OCI-M2 (cell line): ENCODE measurements around the gene CCDC6.
"Not testable (repeated sequence)": the region's sequence is repeated elsewhere in the genome, so short reads cannot be mapped to it uniquely, and the experiment has no call there.

Experiments used
- DNase-seq: peaks from one replicate; lab custom pipeline; 2025; ENCODE audit not compliant: unreplicated experiment; lab: John Stamatoyannopoulos, UW

The CCDC6 gene

DNA sequence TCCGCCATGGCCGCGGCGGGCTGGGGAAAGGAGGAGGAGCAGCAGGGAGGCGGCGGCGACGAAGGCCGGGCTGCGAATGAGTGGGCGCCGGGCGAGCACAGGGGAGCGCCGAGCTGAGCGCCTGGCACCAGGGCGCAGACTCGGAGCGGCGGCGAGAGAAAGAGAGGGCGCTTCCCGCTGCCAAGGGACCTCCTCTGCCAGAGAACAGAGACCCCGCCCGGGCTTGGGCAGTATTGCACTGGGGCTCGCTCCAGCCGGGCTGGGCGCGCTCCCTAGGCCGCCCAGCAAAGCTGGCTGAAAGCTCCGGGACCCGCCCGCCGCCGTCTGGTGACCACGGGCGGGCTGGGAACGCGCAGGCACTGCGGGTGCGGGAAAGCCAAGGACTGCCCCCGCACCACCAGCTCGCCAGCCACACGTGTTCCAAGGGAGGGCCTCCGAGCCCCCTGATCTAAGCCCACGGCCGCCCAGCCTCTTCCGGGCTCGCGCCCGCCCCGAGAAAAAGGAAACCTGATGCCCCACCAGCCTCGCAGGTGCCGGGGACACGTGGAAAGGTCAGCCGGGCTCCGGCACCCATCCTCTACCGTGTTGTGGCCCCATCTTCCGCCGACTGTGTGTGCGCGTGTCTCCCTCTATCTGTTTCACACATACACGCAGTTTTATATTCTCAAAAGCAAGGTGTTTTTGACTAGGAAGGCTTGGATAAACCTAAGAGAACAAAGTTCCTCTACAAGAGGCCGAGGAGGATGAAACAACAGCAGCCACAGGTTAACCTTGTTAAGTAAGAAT, at the start of gene CCDC6:
TSS of gene CCDC6 (minus strand) at position 140 of the 786 bp plus-strand sequence. CDS start at position 8, 132 bp downstream.
- peak; percentile 12 for DNase-seq

DNA sequence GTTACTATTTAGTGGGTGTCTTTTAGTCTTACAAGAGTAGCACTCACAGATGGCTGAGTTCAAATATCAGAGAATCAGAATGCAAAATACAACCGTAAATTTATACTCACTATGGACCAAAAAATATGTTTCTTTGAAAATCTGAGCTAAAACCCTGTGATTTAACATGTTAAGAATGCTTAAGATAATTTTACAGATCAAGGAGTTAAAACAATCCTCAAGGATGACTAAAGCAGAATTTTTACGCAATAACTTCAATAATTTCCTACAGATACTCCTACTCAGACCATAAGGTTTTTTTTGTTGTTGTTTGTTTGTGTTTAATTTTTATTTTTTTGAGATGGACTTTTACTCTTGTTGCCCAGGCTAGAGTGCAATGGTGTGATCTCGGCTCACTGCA, 47.9 kb upstream of the CCDC6 start:
- DNase-seq = no peak

DNA sequence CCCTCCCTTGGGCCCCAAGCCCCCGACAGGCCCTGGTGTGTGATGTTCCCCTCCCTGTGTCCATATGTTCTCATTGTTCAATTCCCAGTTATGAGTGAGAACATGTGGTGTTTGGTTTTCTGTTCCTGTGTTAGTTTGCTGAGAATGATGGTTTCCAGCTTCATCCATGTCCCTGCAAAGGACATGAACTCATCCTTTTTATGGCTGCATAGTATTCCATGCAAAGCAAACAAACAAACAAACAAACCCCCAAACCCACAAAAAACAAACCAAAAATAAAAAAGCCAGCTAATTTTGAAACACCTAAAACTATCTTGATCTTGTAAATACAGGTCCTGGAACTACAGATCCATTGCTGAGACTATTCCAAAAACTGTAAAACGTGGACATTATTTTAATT, 47.4 kb upstream of the CCDC6 start:
- not testable (repeated sequence) for DNase-seq

DNA sequence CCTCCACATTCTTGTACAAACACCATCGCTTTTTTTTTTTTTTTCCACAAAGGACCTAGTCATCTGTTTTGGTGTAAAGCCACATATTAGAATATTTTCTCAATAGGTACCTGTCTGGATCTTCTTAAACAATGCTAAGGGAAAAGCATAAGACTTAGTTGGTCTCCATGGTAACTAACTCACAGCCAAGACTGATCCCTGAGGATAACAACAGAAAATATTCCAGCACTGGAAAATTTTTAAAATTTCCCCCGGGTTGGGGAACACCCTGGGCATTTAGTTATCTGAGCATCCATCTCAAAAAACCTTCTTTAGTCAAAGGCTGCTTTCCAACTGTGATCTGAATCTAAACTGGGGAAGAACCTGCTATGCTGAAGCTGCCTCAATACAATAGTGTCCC, 43.7 kb upstream of the CCDC6 start:
- DNase-seq = no peak

DNA sequence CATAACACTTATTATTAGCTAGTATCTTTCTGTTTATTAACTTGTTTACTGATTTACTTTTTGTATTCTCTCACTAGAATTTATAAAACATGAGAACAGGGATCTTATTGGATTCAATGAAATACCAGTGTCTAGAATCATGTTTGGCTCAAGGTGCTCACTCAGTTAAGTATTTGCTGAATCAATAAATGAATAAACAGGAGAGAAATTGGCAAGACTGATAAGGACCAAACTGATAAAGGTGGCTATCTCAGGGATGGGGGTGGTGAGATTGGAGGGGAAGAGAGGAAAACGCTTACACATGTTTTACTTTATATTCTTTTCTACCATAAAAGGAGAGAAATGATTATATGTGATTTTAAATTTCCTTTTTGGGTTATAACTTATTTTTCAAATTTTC, 43.3 kb upstream of the CCDC6 start:
- DNase-seq = no peak

DNA sequence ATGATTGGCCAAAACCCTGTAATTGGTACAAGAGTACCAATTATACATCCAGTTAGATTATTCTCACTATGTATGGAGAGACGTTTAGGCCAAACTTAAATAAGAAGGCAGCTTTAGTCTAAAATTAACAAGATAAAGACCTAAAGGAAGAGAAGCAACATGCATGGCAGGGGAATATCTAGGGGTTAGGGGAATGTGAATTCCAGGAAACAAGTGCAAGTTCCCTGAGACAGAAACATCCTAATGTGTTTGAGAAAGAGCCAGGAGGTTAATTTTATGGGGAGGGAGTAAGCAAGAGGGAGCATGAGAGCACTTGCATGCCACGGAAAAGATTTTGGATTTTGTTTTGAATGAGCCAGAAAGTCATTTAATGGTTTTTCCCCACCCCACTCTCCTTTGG, 39.6 kb upstream of the CCDC6 start:
- no peak for DNase-seq

DNA sequence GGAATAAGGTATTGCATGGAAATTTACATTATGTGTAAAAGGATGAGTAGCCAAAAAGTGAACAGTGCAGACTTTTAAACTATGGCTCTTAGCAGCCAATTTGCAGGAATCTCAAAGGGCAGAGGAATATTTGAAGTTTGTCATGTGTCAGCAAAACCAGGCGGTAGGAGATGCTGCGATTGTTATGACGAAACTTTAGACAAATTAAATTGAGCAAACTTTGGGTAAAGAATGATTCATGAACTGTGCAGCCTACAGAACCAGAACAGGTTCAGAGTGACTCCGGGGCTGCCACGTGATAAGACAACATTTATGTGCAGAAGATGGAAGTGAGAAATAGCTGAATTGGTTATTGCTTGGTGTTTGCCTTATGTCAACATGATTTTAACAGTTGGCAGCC, 39.2 kb upstream of the CCDC6 start:
- no peak for DNase-seq

DNA sequence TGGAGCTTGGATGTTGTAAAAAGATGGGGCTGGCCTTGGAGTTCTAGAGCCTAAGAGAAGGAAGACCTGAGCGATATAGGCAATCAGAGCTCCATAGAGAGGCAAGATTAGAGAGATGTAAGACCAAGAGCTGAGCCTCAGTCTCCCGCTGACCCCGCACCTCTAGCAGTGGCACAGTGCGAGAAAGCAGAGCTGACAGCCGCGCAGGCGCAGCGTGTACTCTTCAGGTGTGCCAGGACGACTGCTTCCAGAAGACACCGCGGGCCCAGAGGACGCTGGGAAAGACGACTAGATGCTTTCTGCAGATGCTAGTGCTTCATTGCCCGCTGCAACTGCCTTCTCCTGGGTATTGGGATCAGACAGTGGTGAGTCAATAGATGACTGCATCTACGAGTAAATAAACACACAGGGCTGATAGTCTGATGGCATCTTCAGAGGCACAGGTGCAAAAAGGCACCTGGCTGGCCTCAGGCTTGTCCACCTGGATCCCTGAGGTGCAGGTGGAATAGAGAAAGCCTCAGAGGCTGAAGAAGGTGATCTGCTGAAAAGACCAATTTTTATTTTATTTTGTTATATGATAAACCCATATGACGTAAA, 38.1 kb upstream of the CCDC6 start:
- DNase-seq = no peak

DNA sequence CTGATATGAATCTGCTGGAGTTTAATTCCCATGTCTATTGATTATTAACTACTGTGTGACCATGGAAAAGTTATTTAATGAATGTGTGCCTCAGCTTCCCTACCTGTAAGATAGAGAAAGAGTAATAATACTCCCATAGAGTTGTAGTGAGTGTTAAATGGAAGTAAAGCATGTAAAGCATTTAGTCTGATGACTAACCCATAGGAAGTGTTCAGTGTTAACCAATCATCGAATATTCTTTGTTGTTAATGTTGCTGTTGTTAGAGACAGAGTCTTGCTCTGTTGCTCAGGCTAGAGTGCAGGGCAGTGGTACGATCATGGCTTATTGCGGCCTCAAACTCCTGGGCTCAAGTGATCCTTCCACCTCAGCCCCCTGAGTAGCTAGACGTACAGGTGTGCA, 36.2 kb upstream of the CCDC6 start:
- no peak for DNase-seq

DNA sequence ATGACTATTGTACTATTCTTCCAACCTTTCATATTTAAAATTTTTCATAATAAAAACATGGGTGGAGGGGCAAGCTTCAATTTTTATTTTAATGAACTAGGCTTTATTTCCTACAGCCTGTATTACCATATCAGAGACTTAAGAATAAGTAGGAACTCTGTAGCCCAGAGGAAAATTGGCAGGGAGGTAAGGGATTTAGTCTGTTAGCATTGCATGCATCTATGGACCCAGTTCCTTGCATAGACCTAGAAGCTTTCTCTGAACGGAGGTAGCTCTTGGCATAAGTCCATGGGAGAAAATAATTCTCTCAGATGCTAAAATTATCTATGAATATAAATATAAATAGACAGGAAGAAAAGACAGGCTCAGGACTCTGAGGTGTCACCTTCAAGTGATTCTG, 31.4 kb upstream of the CCDC6 start:
- no peak for DNase-seq

DNA sequence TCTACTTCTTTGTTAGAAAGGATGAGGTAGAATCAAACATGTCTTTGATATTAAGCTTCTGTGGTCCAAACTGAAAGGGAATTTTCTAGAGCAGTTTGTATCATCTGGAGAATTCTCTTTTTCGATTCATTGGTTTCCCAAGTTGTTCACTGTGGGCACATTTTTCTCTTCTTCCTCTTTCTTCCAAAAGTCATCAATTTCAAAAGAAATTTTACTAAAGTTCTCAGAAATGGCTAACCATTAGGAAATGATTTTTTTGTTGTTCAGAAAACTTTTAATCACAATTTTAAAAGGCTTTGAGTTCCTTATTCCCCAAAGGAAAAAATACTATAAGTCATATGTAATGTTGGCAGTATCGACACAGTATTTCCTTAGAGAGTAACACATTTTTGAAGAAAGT, 28.3 kb upstream of the CCDC6 start:
- no peak for DNase-seq

DNA sequence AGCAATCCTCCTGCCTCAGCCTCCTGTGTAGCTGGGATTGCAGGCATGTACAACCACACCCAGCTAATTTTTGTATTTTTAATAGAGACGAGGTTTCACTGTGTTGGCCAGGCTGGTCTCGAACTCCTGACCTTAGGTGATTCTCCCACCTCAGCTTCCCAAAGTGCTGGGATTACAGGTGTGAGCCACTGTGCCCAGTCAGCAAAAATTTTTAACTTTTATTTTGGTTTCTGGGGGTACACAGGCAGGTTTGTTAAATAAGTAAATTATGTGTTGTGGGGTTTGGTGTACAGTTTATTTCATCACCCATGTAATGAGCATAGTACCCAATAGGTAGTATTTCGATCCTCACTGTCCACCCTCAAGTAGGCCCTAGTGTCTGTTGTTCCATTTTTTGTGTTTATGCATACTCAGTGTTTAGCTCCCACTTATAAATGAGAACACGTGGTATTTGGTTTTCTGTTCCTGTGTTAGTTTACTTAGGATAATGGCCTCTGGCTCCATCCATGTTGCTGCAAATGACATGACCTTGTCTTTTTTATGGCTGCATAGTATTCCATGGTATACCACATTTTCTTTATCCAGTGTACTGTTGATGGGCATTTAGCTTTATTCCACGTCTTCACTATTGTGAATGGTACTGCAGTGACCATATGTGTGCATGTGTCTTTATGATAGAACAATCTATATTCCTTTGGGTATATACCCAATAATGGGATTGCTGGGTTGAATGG, 24.6 kb upstream of the CCDC6 start:
- not testable (repeated sequence) for DNase-seq

DNA sequence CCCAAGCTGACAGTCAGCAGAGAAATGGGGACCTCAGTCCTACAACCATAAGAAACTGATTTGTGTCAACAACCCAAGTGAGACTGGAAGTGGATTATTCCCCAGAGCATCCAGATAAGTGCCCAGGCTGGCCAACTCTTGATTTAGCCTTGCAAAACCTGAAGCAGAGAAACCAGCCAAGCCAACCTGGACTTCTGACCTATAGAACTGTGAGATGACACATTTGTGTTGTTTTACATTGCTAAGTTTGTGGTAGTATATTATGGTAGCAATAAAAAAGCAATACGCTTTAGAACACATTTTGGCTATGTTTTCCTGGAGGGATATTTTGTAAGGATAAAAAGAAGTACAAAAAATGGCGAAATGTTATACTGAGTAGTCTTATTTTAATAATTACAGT, 19.7 kb upstream of the CCDC6 start:
- DNase-seq = no peak

DNA sequence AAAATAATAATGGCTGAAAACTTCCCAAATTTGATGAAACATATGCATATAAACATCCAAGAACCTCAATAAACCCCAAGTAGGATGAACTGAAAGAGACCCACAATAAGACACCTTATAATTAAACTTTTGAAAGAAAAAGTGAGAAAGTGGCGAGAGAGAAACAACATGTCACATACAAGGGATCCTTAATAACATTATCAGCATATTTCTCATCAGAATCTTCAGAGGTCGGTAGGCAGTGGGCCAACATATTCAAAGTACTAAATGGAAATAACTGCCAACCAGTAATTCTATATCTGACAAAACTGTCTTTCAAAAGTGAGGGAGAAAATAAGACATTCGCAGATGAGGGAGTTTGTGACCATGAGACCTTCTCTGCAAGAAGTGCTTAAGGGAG, 16.6 kb upstream of the CCDC6 start:
- no peak for DNase-seq

DNA sequence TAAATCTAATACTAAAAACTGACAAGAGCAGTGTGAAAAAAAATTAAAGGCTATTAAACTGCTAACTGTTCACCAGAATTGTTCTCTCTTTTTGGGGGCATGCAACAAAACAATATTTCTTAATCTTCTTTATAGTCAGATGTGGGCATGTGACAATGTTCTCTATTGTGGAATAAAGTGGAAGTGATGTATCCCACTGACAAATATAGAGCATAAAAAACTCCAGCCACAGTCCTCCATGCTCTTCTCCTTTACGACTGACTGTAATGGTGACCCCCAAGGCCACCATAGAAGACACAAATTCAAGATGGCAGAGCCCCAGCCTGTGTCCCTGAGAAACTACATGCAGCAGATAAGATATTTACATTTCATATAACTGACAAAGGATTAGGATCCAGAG, 11.6 kb upstream of the CCDC6 start:
- no peak for DNase-seq

DNA sequence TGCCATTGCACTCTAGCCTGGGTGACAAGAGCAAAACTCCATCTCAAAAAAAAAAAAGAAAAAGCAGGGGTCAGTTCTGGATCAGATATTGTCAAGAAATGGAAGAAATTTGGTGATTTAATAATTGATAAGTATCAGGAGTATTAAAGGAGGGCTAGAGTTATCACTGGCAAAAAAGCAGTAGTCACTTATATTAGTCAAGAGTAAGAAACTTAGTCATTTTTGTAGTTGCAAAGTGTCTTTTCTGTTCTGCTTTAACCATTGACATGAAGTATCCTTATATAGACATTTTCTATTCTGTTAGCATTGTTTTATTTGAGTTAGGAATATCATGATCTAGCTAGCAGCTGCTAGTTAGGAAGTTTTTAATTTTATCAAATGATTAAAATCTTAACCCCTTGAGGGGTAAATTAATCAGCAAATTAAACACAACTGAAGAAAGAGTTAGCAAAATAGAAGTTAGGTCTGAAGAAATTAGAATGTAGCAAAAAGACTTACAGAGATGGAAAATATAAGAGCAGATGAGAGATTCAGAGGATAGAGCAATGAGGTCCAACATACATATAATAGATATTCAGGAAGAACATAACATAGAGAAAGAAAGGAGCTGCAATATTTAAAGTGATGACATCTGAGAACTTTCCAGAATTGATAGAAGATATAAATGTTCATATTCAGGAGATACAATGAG, 7.3 kb upstream of the CCDC6 start:
- DNase-seq = no peak

DNA sequence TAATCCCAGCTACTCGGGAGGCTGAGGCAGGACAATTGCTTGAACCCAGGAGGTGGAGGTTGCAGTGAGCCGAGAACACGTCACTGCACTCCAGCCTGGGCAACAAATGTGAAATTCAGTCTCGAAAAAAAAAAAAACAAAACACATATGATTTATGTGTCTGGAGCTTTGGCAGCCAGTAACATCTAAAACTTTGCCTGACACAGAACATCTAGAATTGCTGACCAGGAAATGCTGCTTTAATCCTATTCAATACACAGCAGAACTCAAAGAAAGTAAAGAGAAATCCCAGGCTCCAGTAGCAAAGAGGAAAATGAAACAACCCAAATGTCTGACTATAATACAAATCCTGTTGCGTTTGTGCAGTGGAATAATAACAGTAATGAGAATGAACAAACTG, 4.5 kb upstream of the CCDC6 start:
- no peak for DNase-seq

DNA sequence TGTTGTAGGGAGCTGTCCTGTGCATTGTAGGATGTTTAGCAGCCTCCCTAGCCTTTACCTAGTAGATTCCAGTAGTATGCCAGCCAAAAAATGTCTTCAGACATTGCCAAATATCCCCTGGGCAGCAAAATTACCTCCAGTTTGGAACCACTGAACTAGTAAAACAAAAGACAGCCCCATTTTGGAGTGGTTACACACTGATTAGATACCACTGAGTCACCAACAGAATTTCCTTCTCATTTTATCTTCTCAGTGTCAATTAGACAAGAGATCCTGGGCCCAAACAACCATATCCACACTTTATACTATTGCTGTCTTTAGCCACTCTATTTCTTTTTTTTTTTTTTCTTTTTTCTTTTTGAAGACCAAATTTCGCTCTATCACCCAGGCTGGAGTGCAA, 3.5 kb upstream of the CCDC6 start:
- DNase-seq = no peak

DNA sequence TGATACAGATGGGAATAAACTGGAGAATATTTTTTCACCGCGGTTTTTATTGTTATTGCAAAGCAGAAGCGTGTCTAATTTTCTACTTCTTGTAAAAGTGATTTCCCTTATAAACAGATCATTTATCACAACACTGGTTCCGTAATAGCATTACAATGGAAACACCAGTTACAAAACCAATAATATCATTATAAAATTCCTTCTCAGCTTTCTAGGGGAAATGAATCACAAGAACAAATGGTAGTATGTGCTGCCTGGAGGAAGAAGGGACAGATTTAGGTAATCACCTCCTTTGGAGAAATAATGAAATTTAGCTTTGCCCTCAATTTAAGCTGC, 2.4 kb upstream of the CCDC6 start:
- DNase-seq = no peak

DNA sequence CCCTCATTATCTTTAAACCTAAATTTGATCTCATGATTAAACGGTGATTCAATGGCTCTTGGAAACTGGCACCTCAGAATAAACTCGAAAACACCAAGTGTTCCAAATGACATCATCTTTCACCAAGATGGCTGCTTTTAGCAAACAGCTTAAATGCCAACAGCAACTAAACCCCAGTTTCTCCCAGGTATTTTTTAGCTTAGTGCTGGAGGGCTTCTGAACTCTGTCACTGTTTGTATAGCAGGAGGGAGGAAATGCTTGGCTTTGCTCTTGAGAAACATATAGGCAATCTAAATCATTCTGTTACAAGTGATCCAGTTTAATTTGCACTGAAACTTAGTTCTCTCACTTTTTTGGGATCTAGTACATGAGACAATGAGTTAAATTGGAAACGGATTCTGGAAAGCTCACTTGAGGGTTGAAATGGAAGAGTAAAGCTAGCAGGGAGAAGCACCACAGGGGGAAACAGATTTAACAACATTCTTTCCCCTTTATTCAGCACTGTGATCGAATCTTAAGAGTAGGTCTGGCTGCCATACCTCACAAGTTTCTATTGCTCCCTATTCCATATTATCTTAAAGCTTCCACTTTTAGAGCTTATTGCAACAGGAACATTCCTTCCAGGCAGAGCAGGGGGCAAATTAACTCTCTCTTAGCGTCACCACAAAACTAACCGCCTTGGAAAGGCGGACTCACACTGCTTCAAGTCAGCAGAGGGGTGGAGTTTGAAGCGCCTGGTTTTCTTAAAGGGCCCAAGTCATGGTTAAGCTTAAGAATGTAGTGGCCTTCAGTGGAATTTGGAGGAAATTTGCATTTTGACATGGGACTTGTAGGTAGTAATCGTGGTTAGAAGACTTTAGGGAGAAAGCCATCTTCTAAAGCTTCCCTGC, 1.8 kb upstream of the CCDC6 start:
- no peak for DNase-seq

DNA sequence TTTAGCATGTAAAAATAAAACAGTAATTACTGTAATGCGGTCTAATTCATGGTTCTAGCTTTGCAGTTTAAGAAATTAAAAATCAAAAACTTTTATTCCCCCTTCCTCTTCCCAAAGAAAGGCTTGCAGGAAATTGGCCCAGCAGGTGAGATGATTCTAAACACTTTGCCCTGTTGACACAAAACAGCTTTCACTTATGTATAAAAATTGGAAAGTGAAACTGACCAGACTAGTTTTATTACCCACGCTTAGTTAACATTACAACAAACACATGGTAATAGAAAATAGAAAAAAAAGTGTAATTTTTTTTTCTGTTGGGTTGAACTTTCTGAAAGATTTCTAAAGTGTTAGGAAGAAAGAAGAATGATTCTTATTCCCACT, 1.2 kb upstream of the CCDC6 start:
- DNase-seq = no peak
